ENCODE results near the gene FAM117A.

GRCh38 chr17:49664706-49665211 is 99.2 kb downstream of the FAM117A start:
- TF ChIP-seq CTCF (IDR thresholded peaks at IDR 0.05) (no peak), POLR2AphosphoS5 (IDR thresholded peaks at IDR 0.05) (no peak), POLR2A (IDR thresholded peaks at IDR 0.05) (no peak)
